GM18861 (cell line): Measurements from ENCODE around the gene NLRC3.
"Not testable (repeated sequence)": the region's sequence is repeated elsewhere in the genome, so short reads cannot be mapped to it uniquely, and the experiment has no call there.

Source experiments
- ATAC-seq: cut with Tn5 transposase; IDR thresholded peaks from one replicate; pipeline ENCODE4 v1.9.1; 2021; ENCODE audit not compliant: unreplicated experiment

NLRC3 gene

GRCh38 chr16:3577302-3577752, at the start of gene NLRC3:
TSS of gene NLRC3 (minus strand) at chr16:3577403. CDS start at chr16:3565036, 12,367 bp downstream.
- no peak for ATAC-seq

- ATAC-seq, result peak; percentile 56
Observed at GRCh38 chr16:3625911-3626732, 48.9 kb upstream of the NLRC3 start.

- no peak for ATAC-seq
Observed at GRCh38 chr16:3625331-3625730, 48.1 kb upstream of the NLRC3 start.

- no peak for ATAC-seq
Observed at GRCh38 chr16:3623642-3624041, 46.4 kb upstream of the NLRC3 start.

GRCh38 chr16:3618769-3619141, 41.6 kb upstream of the NLRC3 start:
- no peak for ATAC-seq

GRCh38 chr16:3612510-3613466, 35.6 kb upstream of the NLRC3 start:
- ATAC-seq, result no peak

- ATAC-seq, result peak; percentile 80
Observed at GRCh38 chr16:3611146-3611975, 34.2 kb upstream of the NLRC3 start, which contains the start of gene SLX4. TSS of gene SLX4 (minus strand) at chr16:3611606. CDS start at chr16:3608964, 2,642 bp downstream.

GRCh38 chr16:3610698-3611145, 33.5 kb upstream of the NLRC3 start:
- no peak for ATAC-seq

GRCh38 chr16:3609895-3610697, 32.9 kb upstream of the NLRC3 start:
- no peak for ATAC-seq

- ATAC-seq, result not testable (repeated sequence)
Observed at GRCh38 chr16:3608976-3609375, 31.8 kb upstream of the NLRC3 start.

- ATAC-seq, result no peak
Observed at GRCh38 chr16:3608069-3608468, 30.9 kb upstream of the NLRC3 start.

- no peak for ATAC-seq
Observed at GRCh38 chr16:3607634-3608033, 30.4 kb upstream of the NLRC3 start.

GRCh38 chr16:3607161-3607560, 30.0 kb upstream of the NLRC3 start:
- ATAC-seq, result no peak

GRCh38 chr16:3606441-3606840, 29.2 kb upstream of the NLRC3 start:
- no peak for ATAC-seq

GRCh38 chr16:3602320-3602653, 25.1 kb upstream of the NLRC3 start:
- ATAC-seq, result no peak

- ATAC-seq, result no peak
Observed at GRCh38 chr16:3601614-3602319, 24.6 kb upstream of the NLRC3 start.

- ATAC-seq, result no peak
Observed at GRCh38 chr16:3599922-3600321, 22.7 kb upstream of the NLRC3 start.

GRCh38 chr16:3599121-3599520, 21.9 kb upstream of the NLRC3 start:
- ATAC-seq, result no peak

- ATAC-seq, result no peak
Observed at GRCh38 chr16:3598236-3598635, 21.0 kb upstream of the NLRC3 start.
